GM23338 (cell line): ENCODE results near the gene ZNF512. TPM values are rescaled to one million over a fixed set of nuclear protein-coding genes. Genes with fewer than 3 reads are reported as not detected.

ENCODE experiments used
- ATAC-seq: fragments of 200-7000 bp; cut with Tn5 transposase; 3 replicates; pipeline ENCODE4 v1.9.1; 2020
- DNase-seq: peaks from one replicate; pipeline ENCODE4 v3.0.0-alpha.2; 2015; ENCODE audit warnings: low spot score
- H2AFZ ChIP-seq: fragments of 200-600 bp; sonication (generic); 2 replicates; pipeline ENCODE4 v1.8.0; 2016; ENCODE audit warnings: antibody characterized with exemption, mild to moderate bottlenecking, moderate library complexity
- H3F3A ChIP-seq: fragments of 200-600 bp; sonication (generic); replicated peaks from 2 replicates; pipeline ENCODE4 v1.8.0; 2017; ENCODE audit warnings: antibody characterized with exemption, mixed run types, low read depth
- H3K27ac ChIP-seq: fragments of 200-600 bp; sonication (generic); 2 replicates; pipeline ENCODE4 v1.6.1; 2016; ENCODE audit warnings: low read depth
- H3K27me3 ChIP-seq: fragments of 200-600 bp; sonication (generic); 2 replicates; pipeline ENCODE4 v1.8.0; 2016; ENCODE audit warnings: mild to moderate bottlenecking, mixed run types, moderate library complexity; ENCODE audit not compliant: insufficient read depth
- H3K36me3 ChIP-seq: fragments of 200-600 bp; sonication (generic); 2 replicates; pipeline ENCODE4 v1.8.0; 2016; ENCODE audit warnings: mild to moderate bottlenecking; ENCODE audit not compliant: insufficient read depth
- H3K4me1 ChIP-seq: fragments of 200-600 bp; sonication (generic); 2 replicates; pipeline ENCODE4 v1.8.0; 2016; ENCODE audit warnings: mild to moderate bottlenecking, moderate library complexity; ENCODE audit not compliant: insufficient read depth
- H3K4me2 ChIP-seq: fragments of 200-600 bp; sonication (generic); 2 replicates; pipeline ENCODE4 v1.7.1; 2017; ENCODE audit warnings: mixed run types
- H3K4me3 ChIP-seq: fragments of 200-600 bp; sonication (generic); 2 replicates; pipeline ENCODE4 v1.6.1; 2016; ENCODE audit warnings: mixed run types
- H3K79me2 ChIP-seq: fragments of 200-600 bp; sonication (generic); replicated peaks from 2 replicates; pipeline ENCODE4 v1.8.0; 2017; ENCODE audit warnings: mild to moderate bottlenecking; ENCODE audit not compliant: insufficient read depth
- H3K9me2 ChIP-seq: fragments of 200-600 bp; sonication (generic); 2 replicates; pipeline ENCODE4 v1.8.0; 2017; ENCODE audit not compliant: insufficient read depth
- H4K20me1 ChIP-seq: fragments of 200-600 bp; sonication (generic); replicated peaks from 2 replicates; pipeline ENCODE4 v1.8.0; 2017; ENCODE audit warnings: mild to moderate bottlenecking; ENCODE audit not compliant: insufficient read depth
- H3K27ac Mint-ChIP-seq: 2 replicates; pipeline ENCODE4 v1.8.0; 2020; ENCODE audit warnings: inconsistent platforms, mild to moderate bottlenecking, moderate library complexity, mixed read lengths
- H3K27me3 Mint-ChIP-seq: 3 replicates; pipeline ENCODE4 v1.8.0; 2022; ENCODE audit warnings: low read depth, mild to moderate bottlenecking, moderate library complexity, mixed read lengths, inconsistent platforms; ENCODE audit not compliant: insufficient read depth, poor library complexity
- H3K36me3 Mint-ChIP-seq: 3 replicates; pipeline ENCODE4 v1.8.0; 2021; ENCODE audit warnings: low read depth, mild to moderate bottlenecking, inconsistent platforms, moderate library complexity, mixed read lengths
- H3K4me1 Mint-ChIP-seq: 3 replicates; pipeline ENCODE4 v1.8.0; 2020; ENCODE audit warnings: mild to moderate bottlenecking, inconsistent platforms, mixed read lengths
- H3K4me3 Mint-ChIP-seq: 3 replicates; pipeline ENCODE4 v1.8.0; 2021; ENCODE audit warnings: moderate library complexity, mild to moderate bottlenecking, inconsistent platforms, mixed read lengths
- H3K9me3 Mint-ChIP-seq: 3 replicates; pipeline ENCODE4 v1.8.0; 2020; ENCODE audit warnings: moderate library complexity, mild to moderate bottlenecking, inconsistent platforms, mixed read lengths
- CREB1 ChIP-seq: fragments of 250-450 bp; sonication (Bioruptor Pico); IDR thresholded peaks from 2 replicates; pipeline ENCODE4 v1.5.0; 2020; ENCODE audit warnings: low read depth, mild to moderate bottlenecking, moderate library complexity
- EZH2 ChIP-seq: fragments of 200-600 bp; sonication (generic); IDR thresholded peaks from one replicate; pipeline ENCODE4 v1.8.0; 2017; ENCODE audit warnings: antibody characterized with exemption, mild to moderate bottlenecking, low read depth; ENCODE audit not compliant: unreplicated experiment
- EZH2phosphoT487 ChIP-seq: fragments of 200-600 bp; sonication (generic); IDR thresholded peaks from one replicate; pipeline ENCODE4 v1.8.1; 2018; ENCODE audit warnings: antibody characterized with exemption; ENCODE audit not compliant: unreplicated experiment
- JUNB ChIP-seq: IDR thresholded peaks from one replicate; pipeline ENCODE4 v1.6.1; 2016; ENCODE audit warnings: antibody characterized with exemption; ENCODE audit not compliant: unreplicated experiment
- NANOG ChIP-seq: IDR thresholded peaks from 2 replicates; pipeline ENCODE4 v1.6.1; 2016; ENCODE audit warnings: antibody characterized with exemption, borderline replicate concordance
- POLR2AphosphoS5 ChIP-seq: IDR thresholded peaks from 2 replicates; pipeline ENCODE4 v1.6.1; 2016; ENCODE audit warnings: antibody characterized with exemption, low read depth
- STAT1 ChIP-seq: IDR thresholded peaks from one replicate; pipeline ENCODE4 v1.6.1; 2016; ENCODE audit warnings: antibody characterized with exemption; ENCODE audit not compliant: unreplicated experiment
- ZNF114 ChIP-seq: fragments of 250-450 bp; sonication (Bioruptor Pico); IDR thresholded peaks from 2 replicates; pipeline ENCODE4 v1.5.0; 2020; ENCODE audit warnings: mild to moderate bottlenecking, moderate library complexity
- ZNF331 ChIP-seq: fragments of 250-450 bp; sonication (Bioruptor Pico); IDR thresholded peaks from 2 replicates; pipeline ENCODE4 v1.5.0; 2020; ENCODE audit warnings: low read depth, mild to moderate bottlenecking, moderate library complexity
- polyA plus RNA-seq: library from polyadenylated mRNA; unstranded; fragments of >200 nt; fragmentation: Nextera tagmentation; extraction: Ambion mirVana; gene quantifications from 2 replicates; pipeline ENCODE4 v1.2.1, GENCODE V29; 2016
- total RNA-seq: library from RNA; depleted of rRNA; stranded (reverse); fragments of >200 nt; shearing (Covaris generic); gene quantifications from 2 replicates; pipeline ENCODE4 v1.2.3, GENCODE V29; 2014
- TF ChIP-seq, protein P1 (sequence below): IDR thresholded peaks from one replicate; pipeline ENCODE4 v1.6.1; 2018; ENCODE audit warnings: antibody characterized with exemption; ENCODE audit not compliant: unreplicated experiment
- TF ChIP-seq, protein P2 (sequence below), 2 experiments: fragments of 200-600 bp in 1 of 2; sonication (generic) in 1 of 2; conservative IDR thresholded peaks; 2 replicates each; pipeline versions ENCODE4 v1.5.1 to v1.6.1; 2016 to 2017; ENCODE audit warnings: antibody characterized with exemption in 2 of 2, low read depth in 2 of 2, mild to moderate bottlenecking in 2 of 2, moderate library complexity in 1 of 2
- TF ChIP-seq, protein P3 (sequence below): fragments of 250-450 bp; sonication (Bioruptor Pico); IDR thresholded peaks from 2 replicates; pipeline ENCODE4 v1.5.0; 2020; ENCODE audit warnings: mild to moderate bottlenecking, moderate library complexity

ZNF512 gene
- total and polyA plus RNA-seq, 2 experiments from 2014 or later, result 26.0 to 38.4 TPM

DNA sequence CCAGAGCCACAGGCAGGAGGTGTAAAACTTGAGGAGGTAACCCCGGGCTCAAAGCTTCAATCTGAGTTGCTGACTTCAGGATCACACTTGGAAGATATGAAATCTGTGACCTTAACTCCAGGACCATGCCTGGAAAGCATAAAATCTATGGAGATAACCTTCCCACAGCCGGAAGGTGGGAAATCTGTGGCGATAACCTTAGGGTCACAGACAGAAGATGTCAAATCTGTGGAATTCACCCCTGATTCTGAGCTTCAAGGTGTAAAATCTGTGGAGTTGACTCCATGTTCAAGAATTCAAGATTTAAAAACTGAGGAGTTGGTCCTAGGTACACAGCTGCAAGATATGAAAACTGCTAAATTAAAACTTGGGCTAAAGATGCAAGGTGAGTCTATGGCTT, 11.6 kb upstream of the ZNF512 start:
- Histone ChIP-seq H2AFZ (no peak overlapping the region), H3K4me3 (no peak overlapping the region), H3F3A (no peaks in the 10 kb centered on the region), H3K9me2 (peaks cover 3% of the 10 kb centered on the region; the same call in 1 of the 2 replicates), H3K27me3 (peaks cover 15% of the 10 kb centered on the region; the same call in 1 of the 2 replicates), H3K4me1 (no peaks in the 10 kb centered on the region), H3K27ac (no peak overlapping the region), H3K4me2 (no peak overlapping the region), H3K79me2 (no peaks in the 10 kb centered on the region), H3K36me3 (no peaks in the 10 kb centered on the region), H4K20me1 (no peaks in the 10 kb centered on the region)
- no peak for ATAC-seq
- peaks cover 1% of the 10 kb centered on the region; the same call in 1 of the 3 replicates for H3K36me3 Mint-ChIP-seq
- H3K4me3 Mint-ChIP-seq, result no peak overlapping the region
- DNase-seq, result no peak
- H3K9me3 Mint-ChIP-seq, result peaks cover 34% of the 10 kb centered on the region; the same call in 2 of the 3 replicates
- TF ChIP-seq ZNF331 (CRISPR knock-in tag) (no peak), EZH2phosphoT487 (no peak), POLR2AphosphoS5 (no peak), EZH2 (no peak), NANOG (no peak), STAT1 (no peak), ZNF114 (CRISPR knock-in tag) (no peak), JUNB (no peak), CREB1 (CRISPR knock-in tag) (no peak)
- TF ChIP-seq, protein P1, sequence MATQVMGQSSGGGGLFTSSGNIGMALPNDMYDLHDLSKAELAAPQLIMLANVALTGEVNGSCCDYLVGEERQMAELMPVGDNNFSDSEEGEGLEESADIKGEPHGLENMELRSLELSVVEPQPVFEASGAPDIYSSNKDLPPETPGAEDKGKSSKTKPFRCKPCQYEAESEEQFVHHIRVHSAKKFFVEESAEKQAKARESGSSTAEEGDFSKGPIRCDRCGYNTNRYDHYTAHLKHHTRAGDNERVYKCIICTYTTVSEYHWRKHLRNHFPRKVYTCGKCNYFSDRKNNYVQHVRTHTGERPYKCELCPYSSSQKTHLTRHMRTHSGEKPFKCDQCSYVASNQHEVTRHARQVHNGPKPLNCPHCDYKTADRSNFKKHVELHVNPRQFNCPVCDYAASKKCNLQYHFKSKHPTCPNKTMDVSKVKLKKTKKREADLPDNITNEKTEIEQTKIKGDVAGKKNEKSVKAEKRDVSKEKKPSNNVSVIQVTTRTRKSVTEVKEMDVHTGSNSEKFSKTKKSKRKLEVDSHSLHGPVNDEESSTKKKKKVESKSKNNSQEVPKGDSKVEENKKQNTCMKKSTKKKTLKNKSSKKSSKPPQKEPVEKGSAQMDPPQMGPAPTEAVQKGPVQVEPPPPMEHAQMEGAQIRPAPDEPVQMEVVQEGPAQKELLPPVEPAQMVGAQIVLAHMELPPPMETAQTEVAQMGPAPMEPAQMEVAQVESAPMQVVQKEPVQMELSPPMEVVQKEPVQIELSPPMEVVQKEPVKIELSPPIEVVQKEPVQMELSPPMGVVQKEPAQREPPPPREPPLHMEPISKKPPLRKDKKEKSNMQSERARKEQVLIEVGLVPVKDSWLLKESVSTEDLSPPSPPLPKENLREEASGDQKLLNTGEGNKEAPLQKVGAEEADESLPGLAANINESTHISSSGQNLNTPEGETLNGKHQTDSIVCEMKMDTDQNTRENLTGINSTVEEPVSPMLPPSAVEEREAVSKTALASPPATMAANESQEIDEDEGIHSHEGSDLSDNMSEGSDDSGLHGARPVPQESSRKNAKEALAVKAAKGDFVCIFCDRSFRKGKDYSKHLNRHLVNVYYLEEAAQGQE, result no peak
- TF ChIP-seq, protein P2, sequence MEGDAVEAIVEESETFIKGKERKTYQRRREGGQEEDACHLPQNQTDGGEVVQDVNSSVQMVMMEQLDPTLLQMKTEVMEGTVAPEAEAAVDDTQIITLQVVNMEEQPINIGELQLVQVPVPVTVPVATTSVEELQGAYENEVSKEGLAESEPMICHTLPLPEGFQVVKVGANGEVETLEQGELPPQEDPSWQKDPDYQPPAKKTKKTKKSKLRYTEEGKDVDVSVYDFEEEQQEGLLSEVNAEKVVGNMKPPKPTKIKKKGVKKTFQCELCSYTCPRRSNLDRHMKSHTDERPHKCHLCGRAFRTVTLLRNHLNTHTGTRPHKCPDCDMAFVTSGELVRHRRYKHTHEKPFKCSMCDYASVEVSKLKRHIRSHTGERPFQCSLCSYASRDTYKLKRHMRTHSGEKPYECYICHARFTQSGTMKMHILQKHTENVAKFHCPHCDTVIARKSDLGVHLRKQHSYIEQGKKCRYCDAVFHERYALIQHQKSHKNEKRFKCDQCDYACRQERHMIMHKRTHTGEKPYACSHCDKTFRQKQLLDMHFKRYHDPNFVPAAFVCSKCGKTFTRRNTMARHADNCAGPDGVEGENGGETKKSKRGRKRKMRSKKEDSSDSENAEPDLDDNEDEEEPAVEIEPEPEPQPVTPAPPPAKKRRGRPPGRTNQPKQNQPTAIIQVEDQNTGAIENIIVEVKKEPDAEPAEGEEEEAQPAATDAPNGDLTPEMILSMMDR (conservative IDR thresholded peaks at IDR 0.05; ENCODE audit: low read depth in 2 of 2), result no peak
- TF ChIP-seq, protein P3, sequence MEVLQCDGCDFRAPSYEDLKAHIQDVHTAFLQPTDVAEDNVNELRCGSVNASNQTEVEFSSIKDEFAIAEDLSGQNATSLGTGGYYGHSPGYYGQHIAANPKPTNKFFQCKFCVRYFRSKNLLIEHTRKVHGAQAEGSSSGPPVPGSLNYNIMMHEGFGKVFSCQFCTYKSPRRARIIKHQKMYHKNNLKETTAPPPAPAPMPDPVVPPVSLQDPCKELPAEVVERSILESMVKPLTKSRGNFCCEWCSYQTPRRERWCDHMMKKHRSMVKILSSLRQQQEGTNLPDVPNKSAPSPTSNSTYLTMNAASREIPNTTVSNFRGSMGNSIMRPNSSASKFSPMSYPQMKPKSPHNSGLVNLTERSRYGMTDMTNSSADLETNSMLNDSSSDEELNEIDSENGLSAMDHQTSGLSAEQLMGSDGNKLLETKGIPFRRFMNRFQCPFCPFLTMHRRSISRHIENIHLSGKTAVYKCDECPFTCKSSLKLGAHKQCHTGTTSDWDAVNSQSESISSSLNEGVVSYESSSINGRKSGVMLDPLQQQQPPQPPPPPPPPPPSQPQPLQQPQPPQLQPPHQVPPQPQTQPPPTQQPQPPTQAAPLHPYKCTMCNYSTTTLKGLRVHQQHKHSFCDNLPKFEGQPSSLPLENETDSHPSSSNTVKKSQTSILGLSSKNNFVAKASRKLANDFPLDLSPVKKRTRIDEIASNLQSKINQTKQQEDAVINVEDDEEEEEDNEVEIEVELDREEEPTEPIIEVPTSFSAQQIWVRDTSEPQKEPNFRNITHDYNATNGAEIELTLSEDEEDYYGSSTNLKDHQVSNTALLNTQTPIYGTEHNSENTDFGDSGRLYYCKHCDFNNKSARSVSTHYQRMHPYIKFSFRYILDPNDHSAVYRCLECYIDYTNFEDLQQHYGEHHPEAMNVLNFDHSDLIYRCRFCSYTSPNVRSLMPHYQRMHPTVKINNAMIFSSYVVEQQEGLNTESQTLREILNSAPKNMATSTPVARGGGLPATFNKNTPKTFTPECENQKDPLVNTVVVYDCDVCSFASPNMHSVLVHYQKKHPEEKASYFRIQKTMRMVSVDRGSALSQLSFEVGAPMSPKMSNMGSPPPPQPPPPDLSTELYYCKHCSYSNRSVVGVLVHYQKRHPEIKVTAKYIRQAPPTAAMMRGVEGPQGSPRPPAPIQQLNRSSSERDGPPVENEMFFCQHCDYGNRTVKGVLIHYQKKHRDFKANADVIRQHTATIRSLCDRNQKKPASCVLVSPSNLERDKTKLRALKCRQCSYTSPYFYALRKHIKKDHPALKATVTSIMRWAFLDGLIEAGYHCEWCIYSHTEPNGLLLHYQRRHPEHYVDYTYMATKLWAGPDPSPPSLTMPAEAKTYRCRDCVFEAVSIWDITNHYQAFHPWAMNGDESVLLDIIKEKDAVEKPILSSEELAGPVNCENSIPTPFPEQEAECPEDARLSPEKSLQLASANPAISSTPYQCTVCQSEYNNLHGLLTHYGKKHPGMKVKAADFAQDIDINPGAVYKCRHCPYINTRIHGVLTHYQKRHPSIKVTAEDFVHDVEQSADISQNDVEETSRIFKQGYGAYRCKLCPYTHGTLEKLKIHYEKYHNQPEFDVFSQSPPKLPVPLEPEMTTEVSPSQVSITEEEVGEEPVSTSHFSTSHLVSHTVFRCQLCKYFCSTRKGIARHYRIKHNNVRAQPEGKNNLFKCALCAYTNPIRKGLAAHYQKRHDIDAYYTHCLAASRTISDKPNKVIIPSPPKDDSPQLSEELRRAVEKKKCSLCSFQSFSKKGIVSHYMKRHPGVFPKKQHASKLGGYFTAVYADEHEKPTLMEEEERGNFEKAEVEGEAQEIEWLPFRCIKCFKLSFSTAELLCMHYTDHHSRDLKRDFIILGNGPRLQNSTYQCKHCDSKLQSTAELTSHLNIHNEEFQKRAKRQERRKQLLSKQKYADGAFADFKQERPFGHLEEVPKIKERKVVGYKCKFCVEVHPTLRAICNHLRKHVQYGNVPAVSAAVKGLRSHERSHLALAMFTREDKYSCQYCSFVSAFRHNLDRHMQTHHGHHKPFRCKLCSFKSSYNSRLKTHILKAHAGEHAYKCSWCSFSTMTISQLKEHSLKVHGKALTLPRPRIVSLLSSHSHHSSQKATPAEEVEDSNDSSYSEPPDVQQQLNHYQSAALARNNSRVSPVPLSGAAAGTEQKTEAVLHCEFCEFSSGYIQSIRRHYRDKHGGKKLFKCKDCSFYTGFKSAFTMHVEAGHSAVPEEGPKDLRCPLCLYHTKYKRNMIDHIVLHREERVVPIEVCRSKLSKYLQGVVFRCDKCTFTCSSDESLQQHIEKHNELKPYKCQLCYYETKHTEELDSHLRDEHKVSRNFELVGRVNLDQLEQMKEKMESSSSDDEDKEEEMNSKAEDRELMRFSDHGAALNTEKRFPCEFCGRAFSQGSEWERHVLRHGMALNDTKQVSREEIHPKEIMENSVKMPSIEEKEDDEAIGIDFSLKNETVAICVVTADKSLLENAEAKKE (CRISPR knock-in tag), result no peak
- H3K27ac Mint-ChIP-seq, result no peak overlapping the region
- peaks cover 2% of the 10 kb centered on the region for H3K27me3 Mint-ChIP-seq
- H3K4me1 Mint-ChIP-seq, result no peaks in the 10 kb centered on the region
